Hematopoietic multipotent progenitor cell treated with erythropoietin and hydrocortisone succinate and interleukin-3 and kit ligand, for 6 days (in vitro differentiated cells): ENCODE measurements around the gene OBSCN.
A peak's percentile ranks its signal among the peaks of the same experiment; 100 is the strongest.

Source experiments
- DNase-seq: peaks from one replicate; pipeline ENCODE4 v3.0.0-alpha.2; 2015

Gene OBSCN

DNA sequence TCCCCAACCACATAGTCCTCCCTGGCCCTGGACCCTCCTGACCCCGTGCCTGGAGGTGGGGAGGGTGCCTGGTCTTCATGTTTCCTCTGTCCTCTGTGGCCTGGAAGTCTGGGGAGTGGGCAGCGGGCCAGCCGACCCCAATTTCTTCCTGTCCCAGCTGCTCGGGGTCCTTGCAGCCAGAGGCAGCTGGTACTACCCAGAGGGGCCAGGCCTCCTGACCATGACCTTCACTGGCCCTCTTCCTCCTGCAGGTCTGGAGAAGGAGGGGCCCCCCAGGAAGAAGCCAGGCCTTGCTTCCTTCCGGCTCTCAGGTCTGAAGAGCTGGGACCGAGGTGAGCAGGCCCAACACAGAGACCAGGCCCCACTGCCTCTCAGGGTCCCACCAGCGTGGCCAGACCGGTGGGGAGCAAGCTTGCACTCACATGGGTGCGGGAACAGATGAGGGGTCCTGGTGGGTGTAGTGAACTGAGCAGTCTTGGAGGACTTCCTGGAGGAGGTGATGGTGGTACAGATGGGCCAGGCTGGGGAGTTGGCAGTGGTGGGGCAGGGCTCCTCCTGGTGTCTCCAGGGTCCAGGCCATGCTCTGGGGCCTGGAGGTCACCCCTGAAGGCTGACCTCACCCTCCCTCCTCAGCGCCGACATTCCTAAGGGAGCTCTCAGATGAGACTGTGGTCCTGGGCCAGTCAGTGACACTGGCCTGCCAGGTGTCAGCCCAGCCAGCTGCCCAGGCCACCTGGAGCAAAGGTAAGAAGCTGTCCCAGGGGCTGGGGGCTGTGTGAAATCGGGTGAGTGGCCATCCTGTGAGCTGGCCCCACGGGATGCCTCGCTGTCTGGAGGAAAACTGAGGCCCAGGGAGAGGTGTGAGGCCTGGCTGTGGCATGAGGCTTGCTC is 166.1 kb downstream of the OBSCN start:
- DNase-seq: no peak

DNA sequence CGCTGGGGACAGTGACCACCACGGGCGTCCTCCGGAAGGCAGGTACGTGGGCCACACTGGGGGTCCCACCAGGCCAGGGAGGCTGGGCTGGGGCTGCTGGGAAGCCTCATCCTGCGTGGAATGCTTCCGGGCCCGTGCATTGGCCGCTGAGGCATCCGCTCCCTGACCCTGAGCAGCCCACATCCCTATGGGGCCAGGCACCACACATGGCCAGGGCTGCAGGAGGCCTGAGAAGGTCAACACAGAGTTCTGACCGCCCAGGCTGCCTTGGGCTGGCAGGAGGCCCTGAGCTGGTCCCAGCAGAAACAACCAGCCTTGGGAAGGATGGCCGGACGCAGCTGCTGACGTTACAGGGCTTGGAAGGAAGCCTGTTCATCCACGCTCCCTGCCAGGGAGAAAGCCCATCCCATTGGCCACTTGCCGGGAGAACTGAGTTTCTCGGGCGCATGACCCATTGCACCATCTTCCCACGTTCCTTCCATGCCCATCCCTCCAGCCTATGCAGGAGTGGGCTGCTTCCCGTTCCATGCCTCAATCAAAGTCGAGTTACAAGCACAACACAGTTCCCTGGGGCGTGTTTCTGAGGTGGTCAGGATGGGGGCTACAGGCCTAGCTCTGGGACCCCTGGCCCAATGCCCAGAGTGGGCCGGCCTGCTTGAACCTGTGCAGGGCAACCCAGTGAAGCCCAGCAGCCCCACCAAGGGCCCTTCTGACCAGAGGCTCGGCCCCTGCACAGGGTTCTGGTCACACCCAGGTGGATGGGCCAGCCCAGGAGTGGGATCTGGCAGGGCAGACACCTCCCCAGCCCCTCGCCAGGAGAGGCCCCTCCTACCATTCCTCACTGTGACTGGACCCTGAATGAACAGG is 167.1 kb downstream of the OBSCN start:
- DNase-seq: no peak

DNA sequence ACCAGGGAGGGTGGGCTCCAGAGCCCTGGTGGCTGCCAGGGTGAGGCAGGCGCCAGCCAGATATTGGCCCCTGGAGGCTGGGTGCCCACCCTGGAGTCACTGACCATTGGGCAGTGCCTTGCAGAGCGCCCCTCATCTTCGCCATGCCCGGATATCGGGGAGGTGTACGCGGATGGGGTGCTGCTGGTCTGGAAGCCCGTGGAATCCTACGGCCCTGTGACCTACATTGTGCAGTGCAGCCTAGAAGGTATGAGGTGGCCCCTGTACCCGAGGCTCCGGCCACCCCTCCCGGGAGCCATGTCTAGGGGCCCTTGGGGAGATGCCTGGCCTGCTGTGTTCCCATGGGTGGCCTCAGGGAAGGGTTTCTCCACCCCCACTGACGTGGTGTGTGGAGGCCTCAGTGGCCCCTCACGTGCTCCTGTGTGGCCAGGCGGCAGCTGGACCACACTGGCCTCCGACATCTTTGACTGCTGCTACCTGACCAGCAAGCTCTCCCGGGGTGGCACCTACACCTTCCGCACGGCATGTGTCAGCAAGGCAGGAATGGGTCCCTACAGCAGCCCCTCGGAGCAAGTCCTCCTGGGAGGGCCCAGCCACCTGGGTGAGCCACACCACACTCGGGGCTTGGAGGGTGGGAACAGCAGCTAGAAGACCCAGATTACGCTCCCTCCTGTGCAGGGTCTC is 167.9 kb downstream of the OBSCN start:
- no peak for DNase-seq

DNA sequence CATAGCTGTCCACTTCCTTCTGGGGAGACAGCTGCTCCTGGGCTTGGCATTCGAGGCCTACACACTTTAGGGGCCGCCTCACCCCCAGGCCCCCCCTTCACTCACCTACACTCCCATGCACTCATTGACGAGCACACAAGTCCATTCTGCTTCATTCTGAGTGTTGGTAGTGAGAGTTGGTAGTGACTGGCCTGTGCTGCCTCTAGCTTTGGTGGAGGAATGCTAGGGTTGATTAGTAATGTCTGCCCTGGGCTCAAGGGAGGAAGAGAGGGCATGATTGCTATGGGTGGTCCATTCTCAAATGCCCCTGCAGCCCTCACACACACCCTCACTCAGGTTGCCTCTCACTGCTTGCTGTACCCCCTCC is 168.4 kb downstream of the OBSCN start:
- peak; percentile 32 for DNase-seq

DNA sequence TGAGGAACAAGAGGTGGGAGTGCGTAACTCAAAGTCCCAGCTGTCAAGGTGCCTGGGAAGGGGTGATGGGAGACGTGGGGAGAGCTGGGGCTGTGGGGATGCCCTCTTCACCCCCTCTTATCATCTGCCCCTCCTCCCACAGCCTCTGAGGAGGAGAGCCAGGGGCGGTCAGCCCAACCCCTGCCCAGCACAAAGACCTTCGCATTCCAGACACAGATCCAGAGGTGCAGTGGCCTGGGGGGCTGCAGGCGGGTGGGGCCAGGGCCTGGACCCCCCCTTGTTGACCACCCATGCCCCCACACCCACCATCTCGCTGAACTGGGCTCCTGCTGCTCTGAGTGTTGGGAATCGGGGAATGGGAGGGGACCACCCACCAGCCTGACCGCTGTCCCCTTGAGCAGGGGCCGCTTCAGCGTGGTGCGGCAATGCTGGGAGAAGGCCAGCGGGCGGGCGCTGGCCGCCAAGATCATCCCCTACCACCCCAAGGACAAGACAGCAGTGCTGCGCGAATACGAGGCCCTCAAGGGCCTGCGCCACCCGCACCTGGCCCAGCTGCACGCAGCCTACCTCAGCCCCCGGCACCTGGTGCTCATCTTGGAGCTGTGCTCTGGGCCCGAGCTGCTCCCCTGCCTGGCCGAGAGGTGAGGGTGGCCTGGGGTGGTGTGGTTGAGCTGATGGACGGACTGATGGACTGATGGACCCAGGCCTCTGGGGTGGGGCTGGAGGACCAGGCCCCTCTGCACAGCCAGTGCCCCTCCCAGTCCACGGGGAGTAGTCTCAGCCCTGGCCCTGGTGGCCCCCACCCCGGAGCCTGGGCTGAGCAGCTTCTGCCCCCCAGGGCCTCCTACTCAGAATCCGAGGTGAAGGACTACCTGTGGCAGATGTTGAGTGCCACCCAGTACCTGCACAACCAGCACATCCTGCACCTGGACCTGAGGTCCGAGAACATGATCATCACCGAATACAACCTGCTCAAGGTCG is 169.1 kb downstream of the OBSCN start:
- no peak for DNase-seq

DNA sequence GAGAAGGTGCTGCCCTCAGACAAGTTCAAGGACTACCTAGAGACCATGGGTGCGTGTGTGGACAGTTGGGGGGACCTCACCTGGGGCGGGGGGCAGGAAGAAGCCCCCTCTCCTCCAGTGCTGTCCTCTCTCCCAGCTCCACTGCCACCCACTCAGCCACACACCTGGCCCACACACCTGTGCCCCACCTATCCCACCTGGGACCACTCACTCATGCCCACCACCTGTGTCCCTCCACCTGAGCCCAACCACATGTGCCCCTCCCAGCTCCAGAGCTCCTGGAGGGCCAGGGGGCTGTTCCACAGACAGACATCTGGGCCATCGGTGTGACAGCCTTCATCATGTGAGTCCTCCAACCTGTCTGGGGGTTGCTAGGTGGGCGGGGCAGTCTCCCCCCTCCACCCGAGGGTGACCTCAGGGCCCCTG is 169.8 kb downstream of the OBSCN start:
- no peak for DNase-seq

DNA sequence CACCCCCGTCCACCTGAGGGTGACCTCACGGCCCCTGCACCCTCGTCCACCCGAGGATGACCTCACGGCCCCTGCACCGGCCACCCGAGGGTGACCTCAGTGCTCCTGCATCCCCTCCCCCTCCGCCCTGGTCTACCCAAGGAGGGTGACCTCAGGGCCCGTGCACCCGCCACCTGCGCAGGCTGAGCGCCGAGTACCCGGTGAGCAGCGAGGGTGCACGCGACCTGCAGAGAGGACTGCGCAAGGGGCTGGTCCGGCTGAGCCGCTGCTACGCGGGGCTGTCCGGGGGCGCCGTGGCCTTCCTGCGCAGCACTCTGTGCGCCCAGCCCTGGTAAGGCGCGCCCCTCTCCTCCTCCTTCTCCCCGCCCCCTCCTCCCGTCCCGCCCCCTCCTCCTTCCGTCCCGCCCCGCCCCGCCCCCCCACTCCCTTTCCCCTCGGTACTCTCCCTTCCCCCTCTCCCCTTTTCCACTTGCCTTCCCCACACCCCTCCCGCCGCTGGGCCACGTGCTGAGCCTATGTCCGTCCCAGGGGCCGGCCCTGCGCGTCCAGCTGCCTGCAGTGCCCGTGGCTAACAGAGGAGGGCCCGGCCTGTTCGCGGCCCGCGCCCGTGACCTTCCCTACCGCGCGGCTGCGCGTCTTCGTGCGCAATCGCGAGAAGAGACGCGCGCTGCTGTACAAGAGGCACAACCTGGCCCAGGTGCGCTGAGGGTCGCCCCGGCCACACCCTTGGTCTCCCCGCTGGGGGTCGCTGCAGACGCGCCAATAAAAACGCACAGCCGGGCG is 170.4 kb downstream of the OBSCN start:
- DNase-seq: peak; percentile 70

DNA sequence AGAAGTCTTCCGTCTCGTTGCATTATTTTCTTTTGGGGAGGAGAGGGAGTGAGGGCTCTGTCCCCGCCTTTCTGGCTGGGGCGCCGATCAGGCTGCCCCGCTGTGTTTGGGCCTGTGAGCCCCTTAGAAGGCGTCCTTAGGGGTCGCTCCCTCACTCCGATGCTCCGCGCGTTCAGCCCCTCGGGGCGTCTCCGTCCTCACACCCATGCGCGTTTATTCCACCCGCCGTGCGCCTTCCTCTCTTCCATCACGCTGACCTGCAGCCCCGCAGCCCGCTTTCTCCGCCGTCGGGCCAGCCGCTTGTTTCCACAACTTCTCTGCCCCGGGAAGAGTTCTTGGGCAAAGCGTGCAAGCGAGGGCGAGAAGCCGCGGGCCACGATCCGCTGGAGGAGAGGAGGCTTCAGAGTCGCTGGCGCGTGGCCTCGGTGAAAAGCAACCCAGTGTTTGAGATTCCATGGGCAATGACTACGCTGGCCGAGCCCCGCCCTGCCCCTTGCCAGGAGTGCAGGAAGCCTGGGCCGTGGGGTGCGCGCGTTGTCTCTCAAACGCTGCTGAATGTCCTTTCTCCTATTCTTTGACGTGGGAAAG is 171.1 kb downstream of the OBSCN start:
- DNase-seq: peak; percentile 42

DNA sequence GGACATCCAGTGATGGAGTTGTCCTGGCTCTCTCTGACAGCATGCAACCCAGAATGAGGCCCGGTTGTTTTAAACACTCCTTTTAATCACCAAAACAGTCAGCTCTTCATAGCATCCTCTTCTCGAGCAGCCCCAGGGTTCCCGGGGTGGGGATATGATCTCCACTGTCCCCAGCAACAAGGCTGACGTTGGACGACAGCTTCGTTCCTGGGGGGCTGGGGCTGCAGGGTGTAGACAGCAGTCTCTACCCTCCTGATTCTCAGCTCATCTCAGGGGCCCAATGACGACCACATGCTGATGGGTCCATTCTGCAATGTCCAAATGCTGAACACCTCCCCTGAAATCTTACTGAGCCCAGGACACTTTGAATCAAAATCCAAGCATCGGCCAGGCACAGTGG is 171.8 kb downstream of the OBSCN start:
- no peak for DNase-seq

DNA sequence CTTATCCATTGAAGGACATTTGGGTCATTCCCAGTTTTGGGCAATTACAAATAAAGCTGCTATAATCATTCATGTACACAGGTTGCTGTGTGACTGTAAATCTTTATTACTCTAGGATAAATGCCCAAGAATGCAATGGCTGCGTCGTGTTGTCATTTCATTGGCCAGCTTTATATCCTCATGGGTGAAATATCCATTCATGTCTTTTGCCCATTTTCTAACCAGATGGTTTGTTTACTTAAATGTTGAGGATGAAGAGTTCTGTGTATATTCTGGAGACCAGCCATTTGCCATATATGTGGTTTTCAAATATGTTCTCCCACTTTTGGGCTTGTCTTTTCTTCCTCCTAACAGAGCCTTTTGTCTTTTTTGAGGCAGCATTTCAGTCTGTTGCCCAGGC is 173.5 kb downstream of the OBSCN start:
- DNase-seq: no peak

DNA sequence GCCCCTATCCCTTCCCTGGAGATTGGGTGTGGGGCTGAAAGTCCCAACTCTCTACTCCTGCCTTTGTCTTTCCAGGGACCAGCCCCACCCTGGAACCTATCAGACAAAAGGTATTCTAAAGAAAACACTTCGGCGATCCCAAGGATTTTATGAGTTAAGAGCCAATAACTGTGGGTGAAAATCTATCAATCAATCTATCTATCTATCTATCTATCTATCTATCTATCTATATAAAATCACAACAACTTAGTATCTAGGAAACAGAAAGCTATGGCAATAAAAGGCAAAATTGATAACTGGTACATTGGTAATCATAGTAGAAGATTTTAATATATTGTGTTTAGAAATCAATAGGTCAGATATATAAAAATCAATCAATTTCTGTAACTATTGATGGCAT is 175.9 kb downstream of the OBSCN start:
- DNase-seq: no peak

DNA sequence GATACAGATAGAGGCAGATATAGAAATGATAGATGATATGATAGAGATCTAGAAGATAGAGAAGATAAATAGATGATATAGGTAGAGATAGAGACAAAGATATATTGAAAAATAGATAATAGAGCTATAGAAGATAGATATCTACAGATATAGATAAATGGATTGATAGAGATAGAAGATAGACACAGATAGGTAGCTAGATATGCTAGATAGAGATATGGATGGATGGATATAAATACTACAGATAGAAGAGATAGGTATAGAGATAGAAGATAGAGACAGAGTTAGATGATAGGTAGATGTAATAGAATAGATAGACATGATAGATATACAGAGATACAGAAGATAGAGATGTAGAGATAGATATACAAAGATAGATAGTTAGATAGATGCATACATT is 177.4 kb downstream of the OBSCN start:
- DNase-seq: no peak

DNA sequence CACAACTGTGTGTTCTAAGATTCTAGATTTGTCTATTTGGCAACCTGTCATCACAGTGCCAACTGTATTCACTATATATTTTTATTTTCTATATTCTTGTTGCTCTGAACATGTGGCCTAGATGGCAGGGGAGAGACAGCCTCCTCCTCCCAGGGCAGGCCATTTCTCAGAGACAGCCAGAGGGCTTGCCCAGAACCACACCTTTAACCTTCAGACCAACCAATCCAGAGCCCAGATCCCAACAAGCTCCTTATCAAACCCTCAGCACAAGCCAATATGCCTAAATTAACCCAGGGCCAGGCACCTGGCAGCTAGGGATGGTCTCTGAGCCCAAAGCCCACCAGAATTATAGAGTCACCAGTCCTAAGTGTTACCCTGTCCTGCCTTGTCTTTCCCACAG is 179.5 kb downstream of the OBSCN start:
- DNase-seq: peak; percentile 60

DNA sequence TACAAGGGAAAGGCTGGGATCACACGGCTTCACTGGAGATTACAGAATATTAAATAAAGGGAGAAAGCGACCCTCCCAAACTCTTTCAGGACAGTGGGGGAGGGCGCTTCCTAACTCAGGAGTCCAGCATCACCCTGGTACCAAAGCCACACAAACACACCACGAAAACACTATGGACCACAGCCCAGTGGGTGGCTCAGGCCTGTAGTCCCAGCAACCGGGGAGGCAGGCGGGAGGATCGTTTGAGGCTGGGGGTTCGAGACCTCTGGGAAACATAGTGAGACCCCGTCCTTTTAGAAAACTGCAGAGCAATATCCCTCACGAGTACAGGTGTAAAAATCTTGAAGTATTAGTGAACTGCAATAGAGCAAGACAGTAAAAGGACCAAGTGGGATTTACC is 182.8 kb downstream of the OBSCN start:
- DNase-seq: no peak

DNA sequence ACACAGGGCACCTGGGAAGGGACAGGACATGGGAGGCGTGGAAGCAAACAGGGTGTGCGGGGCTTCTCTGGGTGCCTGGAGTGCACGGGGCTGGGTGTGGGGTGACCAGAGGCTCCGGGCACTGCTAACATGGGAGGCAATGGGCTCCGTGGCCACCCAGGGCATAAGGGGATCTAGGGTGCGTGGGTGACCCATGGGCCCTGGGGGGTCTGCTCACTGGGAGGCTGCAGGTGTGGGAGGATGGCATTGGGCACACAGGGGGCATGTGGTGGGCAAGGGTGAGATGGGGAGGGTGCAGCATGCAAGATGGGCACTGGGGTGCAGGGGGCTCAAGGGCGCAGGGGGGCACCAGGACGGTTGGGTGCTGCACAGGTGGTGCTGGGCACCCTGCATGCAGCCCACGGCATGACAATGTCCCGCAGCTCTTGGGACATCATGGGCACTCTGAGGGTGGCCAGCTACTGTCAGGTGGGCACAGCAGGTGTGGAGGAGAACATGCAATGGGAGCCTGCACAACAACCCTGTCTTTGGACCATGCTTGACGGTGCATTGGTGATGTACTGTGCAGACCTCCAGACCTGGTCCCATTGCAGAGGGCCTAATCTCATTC is 183.7 kb downstream of the OBSCN start:
- DNase-seq: no peak

DNA sequence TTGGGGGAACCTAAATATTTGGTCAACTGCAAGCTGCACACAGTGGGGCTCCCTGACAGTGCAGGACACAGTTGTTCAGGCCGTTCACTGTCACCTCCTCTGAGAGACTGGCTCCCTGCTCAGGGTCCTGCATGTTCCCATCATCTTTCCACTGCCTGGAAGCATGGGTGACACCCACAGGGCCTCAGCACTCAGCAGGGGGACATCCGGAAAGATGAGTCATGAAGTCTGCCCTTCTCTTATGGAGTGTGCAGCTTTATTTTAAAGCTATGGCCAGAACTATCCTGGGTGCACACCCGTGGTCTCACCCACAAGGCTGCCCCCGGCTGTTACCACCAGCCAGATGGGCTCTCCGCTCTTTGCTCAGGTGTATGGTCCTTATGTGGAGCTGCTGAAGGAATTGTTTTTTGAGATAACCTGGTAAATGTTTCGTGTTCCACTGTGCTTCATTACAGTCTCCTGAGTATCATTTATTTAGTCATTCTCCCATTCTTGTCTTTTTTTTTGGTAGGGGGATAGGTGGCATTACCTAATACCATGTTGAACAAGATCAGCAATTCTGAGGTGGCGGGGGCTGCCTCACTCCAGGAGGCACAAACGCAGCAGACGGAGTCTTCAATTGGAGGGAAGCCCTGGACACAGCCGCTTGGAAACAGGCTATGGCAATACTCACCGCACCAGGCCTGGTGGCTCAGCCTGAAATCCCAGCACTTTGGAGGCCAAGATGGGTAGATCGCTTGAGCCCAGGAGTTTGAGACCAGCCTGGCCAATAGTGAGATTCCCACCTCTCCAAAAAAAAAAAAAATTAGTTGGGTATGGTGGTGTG is 184.5 kb downstream of the OBSCN start:
- no peak for DNase-seq

DNA sequence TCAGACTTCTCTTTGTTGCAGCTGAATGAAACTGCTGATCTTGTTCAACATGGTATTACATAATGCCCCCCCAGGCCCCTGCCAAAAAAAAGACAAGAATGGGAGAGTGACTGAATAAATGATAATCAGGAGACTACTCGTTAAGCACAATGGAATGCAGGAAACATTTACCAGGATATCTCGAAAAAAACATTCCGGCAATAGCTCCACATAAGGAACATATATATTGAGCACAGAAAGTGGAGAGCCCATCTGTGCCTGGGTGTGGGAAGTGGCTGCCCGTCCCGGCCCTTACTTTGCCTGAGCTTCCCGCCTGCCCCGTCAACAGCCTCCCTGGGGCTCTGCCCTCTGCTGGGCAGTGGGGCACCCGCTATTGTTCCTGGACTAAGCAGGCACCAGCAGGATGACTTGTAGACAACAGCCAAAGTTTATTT is 185.4 kb downstream of the OBSCN start:
- DNase-seq: peak; percentile 59

DNA sequence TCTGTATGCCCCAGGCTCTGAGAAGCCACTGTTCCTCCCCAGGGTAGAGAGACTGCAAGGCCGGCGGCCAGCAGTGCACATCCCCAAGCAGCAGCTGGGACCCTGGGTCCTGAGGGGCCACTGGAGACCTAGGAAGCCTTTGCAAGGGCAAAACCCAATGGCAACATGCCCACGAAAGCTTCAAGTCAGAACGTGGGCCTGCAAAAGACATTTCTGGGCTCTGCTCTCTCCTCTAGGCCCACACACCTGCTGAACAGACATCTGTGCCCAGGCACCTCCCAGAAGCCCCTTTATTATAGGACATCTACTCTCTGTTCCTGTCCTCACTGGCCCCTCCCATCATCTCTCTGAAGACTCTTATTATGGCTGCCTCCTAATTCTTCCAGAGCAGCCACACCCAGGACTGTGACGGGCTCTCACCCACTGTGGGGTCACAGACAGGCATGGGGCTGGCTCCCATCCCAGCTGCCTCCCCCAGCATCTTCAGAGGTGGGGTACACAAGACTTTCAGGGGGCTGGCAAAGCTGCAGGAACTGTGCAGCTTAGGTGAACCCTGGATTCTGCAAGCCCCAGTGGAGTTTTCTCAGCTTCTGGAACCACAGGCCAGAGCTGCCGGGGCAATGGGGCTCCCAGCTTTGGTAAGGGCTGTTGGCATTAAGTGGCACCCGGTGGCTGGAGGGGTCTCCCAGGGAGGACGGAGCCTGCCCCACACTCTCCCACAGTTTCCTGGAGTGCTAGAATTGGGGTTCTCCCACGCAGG is 186.1 kb downstream of the OBSCN start:
- DNase-seq: no peak
